UCSD-AML1 (cell line): ENCODE data around the gene SAMD4B.
A peak's percentile ranks its signal among the peaks of the same experiment; 100 is the strongest.
"Not testable (repeated sequence)": the region's sequence is repeated elsewhere in the genome, so short reads cannot be mapped to it uniquely, and the experiment has no call there.

Experiments used
- DNase-seq: peaks from one replicate; lab custom pipeline; 2025; ENCODE audit not compliant: unreplicated experiment; lab: John Stamatoyannopoulos, UW

Gene SAMD4B

DNA sequence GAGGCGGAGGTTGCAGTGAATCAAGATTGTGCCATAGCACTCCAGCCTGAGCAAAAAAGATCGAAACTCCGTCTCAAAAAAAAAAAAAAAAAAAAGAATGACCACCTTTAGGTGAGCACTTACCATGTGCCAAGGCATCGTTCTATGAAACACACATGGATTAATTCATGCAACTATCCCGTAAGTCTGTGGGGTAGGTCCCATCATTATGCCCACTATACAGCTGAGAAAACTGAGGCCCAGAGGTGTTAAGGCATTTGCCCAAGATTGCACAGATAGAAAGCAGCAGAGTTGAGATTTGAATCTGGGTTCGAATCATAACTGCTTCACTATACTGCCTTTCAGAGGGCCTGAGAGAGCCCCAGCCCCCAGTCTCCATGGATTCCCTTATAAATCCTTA is 8.7 kb upstream of the SAMD4B start:
- no peak for DNase-seq

DNA sequence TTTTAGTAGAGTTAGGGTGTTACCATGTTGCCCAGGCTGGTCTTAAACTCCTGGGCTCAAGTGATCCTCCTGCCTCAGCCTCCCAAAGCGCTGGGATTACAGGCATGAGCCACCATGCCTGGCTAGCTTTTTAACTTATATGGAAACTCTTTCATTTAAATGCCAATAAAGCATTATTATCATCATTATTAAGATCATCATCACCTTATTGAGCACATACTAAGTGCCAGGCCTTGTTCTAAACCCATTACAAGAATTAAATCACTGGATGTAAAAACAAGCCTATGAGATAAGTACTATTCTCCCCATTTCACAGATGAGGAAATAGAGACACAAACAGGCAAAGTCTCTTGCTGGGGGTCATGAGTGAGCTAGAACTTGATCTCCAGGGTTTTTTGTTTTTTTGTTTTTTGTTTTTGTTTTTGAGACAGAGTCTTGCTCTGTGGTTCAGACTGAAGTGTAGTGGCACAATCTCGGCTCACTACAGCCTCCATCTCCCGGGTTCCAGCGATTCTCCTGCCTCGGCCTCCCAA is 7.7 kb upstream of the SAMD4B start:
- DNase-seq = no peak

GRCh38 chr19:39335168-39335548 is 7.1 kb upstream of the SAMD4B start:
- peak; percentile 56 for DNase-seq

- DNase-seq = no peak
Measured at GRCh38 chr19:39336483-39336882, 5.7 kb upstream of the SAMD4B start.

DNA sequence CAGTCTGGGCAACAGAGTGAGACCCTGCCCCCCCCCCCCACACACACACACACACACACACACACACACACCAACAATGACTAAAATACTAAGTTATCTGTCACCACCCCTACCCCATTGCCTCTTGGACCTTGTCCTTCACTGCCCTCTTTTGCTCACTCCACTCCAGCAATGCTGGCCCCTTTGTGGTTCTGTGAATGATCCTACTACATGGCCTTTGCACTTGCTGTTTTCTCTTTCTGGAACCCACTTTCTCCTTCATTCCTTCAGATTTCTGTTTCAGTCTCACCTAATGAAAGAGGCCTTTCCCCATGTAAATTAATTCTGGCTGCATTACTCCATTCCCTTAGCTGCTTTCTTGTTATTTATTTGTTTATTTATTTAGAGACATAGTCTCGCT is 2.5 kb upstream of the SAMD4B start:
- DNase-seq = no peak

DNA sequence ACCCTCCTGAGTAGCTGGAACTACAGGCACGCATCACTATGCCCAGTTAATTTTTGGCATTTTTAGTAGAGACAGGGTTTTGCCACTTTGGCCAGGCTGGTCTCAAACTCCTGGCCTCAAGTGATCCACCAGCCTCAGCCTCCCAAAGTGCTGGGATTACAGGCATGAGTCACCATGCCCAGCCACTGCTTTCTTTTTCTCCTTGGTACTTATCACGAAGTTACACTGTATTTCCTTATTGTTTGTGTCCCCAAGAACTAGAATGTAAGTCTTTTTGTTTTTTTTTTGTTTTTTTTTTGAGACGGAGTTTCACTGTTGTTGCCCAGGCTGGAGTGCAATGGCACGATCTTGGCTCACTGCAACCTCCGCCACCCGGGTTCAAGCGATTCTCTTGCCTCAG is 2.1 kb upstream of the SAMD4B start:
- DNase-seq = not testable (repeated sequence)

DNA sequence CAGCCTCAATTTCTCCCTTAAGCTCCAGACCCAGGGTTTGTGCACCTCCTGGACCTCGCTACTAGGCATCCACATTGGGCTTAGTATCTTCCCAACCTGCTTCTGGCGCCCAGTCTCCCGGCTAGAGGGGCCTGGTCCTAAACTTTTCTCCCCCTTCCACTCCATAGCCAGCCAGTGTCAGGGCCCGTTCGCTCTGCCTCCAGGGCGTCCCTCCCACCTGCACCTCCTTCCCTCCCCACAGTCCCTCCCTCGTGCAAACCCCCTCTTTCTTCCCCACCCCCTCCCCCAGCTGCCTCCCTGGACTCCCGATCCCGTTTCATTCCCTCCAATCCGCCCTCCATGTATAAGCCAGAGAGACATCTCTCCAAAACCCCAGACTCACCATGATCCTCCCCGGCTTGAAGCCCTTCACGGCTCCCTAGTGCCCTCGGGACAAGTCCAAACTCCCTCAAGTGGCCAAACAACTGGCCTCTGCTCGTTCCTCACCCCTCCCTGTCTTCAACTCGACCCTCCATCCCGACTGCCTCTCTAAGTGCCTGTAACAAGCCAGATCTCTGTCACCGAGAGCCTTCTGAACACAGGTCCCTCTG is 997 bp upstream of the SAMD4B start:
- no peak for DNase-seq

DNA sequence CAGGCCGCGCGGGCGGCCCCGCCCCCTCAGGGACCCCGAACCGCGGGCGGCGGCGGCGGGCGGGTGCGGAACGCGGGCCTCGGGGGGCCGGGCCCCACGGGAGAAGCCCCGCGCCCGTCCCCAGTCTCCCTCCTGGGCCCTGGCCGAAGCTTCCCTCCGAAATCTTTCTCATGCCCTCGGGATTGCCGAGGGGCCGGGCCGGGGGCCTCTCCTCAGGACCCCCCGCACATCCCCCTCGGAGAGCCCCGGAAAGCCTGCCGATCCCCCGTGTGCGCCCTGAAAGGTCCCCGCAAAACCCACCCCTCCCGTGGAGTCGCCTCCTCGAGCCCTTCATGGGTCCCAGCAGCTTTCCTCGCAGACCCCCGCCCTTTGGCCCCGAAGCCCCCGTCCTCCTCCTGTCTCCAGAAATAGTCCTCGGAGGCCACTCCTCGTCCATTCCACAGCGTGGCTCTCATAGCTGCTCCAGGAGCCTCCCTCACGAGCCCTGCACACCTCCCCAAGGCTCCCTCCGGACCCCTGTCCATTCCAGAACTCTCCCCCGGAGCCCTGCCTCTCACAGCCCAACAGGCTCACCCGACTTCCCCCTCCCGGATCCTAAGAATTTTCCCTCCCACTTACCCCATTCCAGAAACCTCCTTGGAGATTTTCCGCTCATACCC is 555 bp downstream of the SAMD4B start:
- no peak for DNase-seq

- no peak for DNase-seq
Measured at GRCh38 chr19:39345956-39346355, 3.7 kb downstream of the SAMD4B start.

- DNase-seq = no peak
Measured at GRCh38 chr19:39347332-39348164, 5.3 kb downstream of the SAMD4B start.

GRCh38 chr19:39349326-39349725 is 7.1 kb downstream of the SAMD4B start:
- no peak for DNase-seq

GRCh38 chr19:39350156-39350555 is 7.9 kb downstream of the SAMD4B start:
- no peak for DNase-seq

- DNase-seq = no peak
Measured at GRCh38 chr19:39351537-39352064, 9.4 kb downstream of the SAMD4B start.

GRCh38 chr19:39352381-39353255 is 10.4 kb downstream of the SAMD4B start:
- DNase-seq = no peak

DNA sequence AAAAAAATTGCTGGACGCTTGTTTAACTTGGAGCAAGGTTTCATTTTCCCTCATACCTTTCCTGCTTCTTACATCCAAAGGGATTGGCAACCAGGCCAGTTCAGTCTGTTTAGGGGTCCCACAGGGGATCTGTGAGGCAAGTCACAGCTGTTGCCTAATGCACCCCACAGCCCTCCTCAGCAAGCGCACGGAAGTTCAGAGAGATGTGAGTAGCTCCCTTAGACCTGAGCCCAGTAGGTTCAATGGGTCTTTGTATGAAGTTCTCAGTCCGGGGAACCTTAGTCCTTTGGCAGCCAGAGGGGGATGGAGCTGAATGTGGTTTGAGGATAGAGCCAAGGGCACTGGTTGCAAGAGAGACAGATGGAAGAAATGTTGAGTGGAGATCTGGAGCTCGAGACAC is 13.0 kb downstream of the SAMD4B start:
- no peak for DNase-seq

- no peak for DNase-seq
Measured at GRCh38 chr19:39356073-39356472, 13.9 kb downstream of the SAMD4B start.

GRCh38 chr19:39356647-39357046 is 14.4 kb downstream of the SAMD4B start:
- no peak for DNase-seq

DNA sequence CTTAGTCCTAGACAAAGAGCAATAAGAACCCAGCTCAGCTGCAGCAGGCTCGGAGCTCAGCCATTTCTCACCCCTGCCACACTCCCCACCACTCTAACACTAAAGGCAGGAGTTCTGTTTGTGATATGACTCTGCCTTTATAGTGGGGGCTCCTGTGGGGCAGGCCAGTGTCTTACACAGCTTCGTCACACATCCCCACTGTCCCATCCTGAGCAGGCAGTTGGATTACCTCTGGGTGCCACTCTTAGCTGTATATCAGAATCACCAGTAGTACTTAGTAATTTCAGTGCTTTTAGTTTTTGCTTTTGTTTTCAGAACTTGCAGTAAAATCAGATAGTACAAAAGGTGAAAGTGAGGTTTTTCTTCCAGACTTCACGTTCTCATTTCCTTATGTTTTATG is 16.8 kb downstream of the SAMD4B start:
- DNase-seq = no peak

GRCh38 chr19:39360599-39360998 is 18.4 kb downstream of the SAMD4B start:
- no peak for DNase-seq

DNA sequence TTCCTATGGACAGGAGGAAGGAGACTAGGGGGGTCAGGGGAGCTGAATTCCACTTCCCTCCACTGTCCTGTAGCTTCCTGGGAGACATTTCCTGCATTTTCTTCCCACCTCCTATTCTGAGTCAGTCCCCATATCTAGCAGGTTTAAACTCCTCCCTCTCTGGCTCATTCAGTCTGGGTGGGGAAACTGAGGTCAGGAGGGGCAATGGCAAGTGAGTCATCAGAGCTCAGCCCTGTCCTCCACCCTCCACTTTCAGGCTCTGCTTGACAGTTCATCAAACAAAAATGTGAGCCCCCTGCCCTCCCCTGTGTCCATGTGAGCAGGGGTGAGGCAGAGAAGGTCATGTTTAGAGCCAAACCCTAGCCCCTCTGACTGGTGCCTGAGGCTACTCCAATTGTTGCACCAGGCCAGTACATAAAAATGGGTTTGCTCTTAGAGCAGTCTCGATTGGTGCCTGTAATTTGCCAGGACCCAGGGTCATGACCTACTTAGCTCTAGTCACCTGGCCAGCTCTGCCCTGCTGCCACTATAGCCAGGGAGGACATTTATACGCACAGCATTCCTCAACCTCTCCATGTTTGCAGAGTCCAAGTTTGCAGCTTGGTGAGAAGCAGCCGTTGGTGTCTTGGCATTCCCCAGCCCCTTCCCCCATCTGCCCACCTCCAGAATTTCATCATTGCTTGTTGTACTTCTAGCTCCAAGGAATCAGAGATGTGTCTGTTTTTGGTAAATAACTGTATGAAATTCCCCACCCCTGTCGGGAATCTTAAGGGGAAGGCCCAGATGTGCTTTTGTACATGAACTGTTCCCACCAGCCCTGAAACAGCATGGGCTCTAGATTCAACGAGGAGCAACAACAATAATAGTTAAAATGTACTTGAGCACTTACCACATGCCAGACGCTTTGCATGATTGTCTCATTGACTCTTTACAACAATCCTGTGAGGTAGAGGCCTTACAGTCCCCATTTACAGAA is 20.7 kb downstream of the SAMD4B start:
- DNase-seq = no peak
